IMR-90 (cell line): ENCODE results near the gene CLEC4M. TPM values are rescaled to one million over a fixed set of nuclear protein-coding genes. Genes with fewer than 3 reads are reported as not detected.
A peak's percentile ranks its signal among the peaks of the same experiment; 100 is the strongest.

Source experiments
- ATAC-seq: fragments of 200-7000 bp; cut with Tn5 transposase; 2 replicates; pipeline ENCODE4 v1.9.1; 2020; ENCODE audit warnings: low read depth, mild to moderate bottlenecking, moderate library complexity
- BruUV-seq: library from RNA; stranded (reverse); fragments of 400-500 nt; replicated peaks from 2 replicates; lab custom pipeline; 2021; lab: Mats Ljungman, UMichigan
- CTCF ChIA-PET: fragments of 300-600 bp; formaldehyde crosslinking; extraction: SDS; loops from one replicate; lab custom pipeline; 2021; ENCODE audit warnings: antibody characterized with exemption; lab: Yijun Ruan, JAX
- POLR2A ChIA-PET: fragments of 300-600 bp; sonication (Branson Sonifier 250); formaldehyde crosslinking; loops from one replicate; lab custom pipeline; 2022; ENCODE audit warnings: antibody characterized with exemption; ENCODE audit not compliant: unreplicated experiment; lab: Charles Lee
- DNase-seq: peaks from one replicate; pipeline ENCODE4 v3.0.0; 2013
- H2AFZ ChIP-seq: replicated peaks from 2 replicates; pipeline ENCODE3; 2013; ENCODE audit warnings: low read length, mild to moderate bottlenecking; ENCODE audit not compliant: poor library complexity
- H2AK5ac ChIP-seq: 2 replicates; pipeline ENCODE4 v1.6.1; 2013; ENCODE audit warnings: low read depth, low read length, inconsistent platforms
- H2AK9ac ChIP-seq: replicated peaks from 2 replicates; pipeline ENCODE3; 2013; ENCODE audit warnings: mild to moderate bottlenecking, low read depth, low read length, moderate library complexity; ENCODE audit not compliant: poor library complexity
- H2BK120ac ChIP-seq: 2 replicates; pipeline ENCODE4 v1.6.1; 2013; ENCODE audit warnings: low read depth, low read length, inconsistent platforms
- H2BK15ac ChIP-seq: 3 replicates; pipeline ENCODE4 v1.6.1; 2013; ENCODE audit warnings: low read depth, low read length, inconsistent platforms
- H2BK20ac ChIP-seq: 2 replicates; pipeline ENCODE4 v1.6.1; 2013; ENCODE audit warnings: low read depth, mild to moderate bottlenecking, inconsistent platforms, low read length, moderate library complexity
- H2BK5ac ChIP-seq: 2 replicates; pipeline ENCODE4 v1.6.1; 2013; ENCODE audit warnings: mild to moderate bottlenecking, low read depth, low read length, inconsistent platforms; ENCODE audit not compliant: poor library complexity, severe bottlenecking
- H3K14ac ChIP-seq: replicated peaks from 2 replicates; pipeline ENCODE4 v1.6.1; 2013; ENCODE audit warnings: low read depth, low read length, inconsistent platforms
- H3K18ac ChIP-seq: 2 replicates; pipeline ENCODE4 v1.6.1; 2013; ENCODE audit warnings: low read depth, low read length, control low read depth
- H3K23ac ChIP-seq: 2 replicates; pipeline ENCODE4 v1.6.1; 2013; ENCODE audit warnings: low read depth, low read length, inconsistent platforms
- H3K27ac ChIP-seq: 2 replicates; pipeline ENCODE4 v1.5.1; 2013; ENCODE audit warnings: mild to moderate bottlenecking, control low read depth, low read length; ENCODE audit not compliant: insufficient read depth
- H3K27me3 ChIP-seq: 2 replicates; pipeline ENCODE4 v1.6.1; 2013; ENCODE audit warnings: low read length; ENCODE audit not compliant: control insufficient read depth, insufficient read depth
- H3K36me3 ChIP-seq: 2 replicates; pipeline ENCODE4 v1.6.1; 2013; ENCODE audit warnings: low read length, mixed read lengths; ENCODE audit not compliant: control insufficient read depth, insufficient read depth
- H3K4ac ChIP-seq: 2 replicates; pipeline ENCODE4 v1.6.1; 2013; ENCODE audit warnings: low read depth, low read length, inconsistent platforms
- H3K4me1 ChIP-seq: 2 replicates; pipeline ENCODE4 v1.6.1; 2013; ENCODE audit warnings: low read length, mixed read lengths; ENCODE audit not compliant: control insufficient read depth, insufficient read depth
- H3K4me2 ChIP-seq: 2 replicates; pipeline ENCODE4 v1.6.1; 2013; ENCODE audit warnings: low read depth, mild to moderate bottlenecking, control low read depth, low read length, moderate library complexity
- H3K4me3 ChIP-seq: 2 replicates; pipeline ENCODE4 v1.5.1; 2013; ENCODE audit warnings: low read depth, mild to moderate bottlenecking, control low read depth, low read length, moderate library complexity; ENCODE audit not compliant: insufficient read depth
- H3K56ac ChIP-seq: 2 replicates; pipeline ENCODE4 v1.6.1; 2013; ENCODE audit warnings: low read length, inconsistent platforms; ENCODE audit not compliant: insufficient read depth; ENCODE audit errors: extremely low read depth
- H3K79me1 ChIP-seq, 2 experiments: 2 replicates each; pipeline ENCODE4 v1.6.1; 2013; ENCODE audit warnings: low read length in 2 of 2, inconsistent platforms in 1 of 2, low read depth in 1 of 2
- H3K9ac ChIP-seq: 2 replicates; pipeline ENCODE4 v1.6.1; 2013; ENCODE audit warnings: low read depth, low read length, control low read depth
- H3K9me1 ChIP-seq: 2 replicates; pipeline ENCODE4 v1.6.1; 2013; ENCODE audit warnings: low read length, inconsistent platforms; ENCODE audit not compliant: insufficient read depth
- H3K9me3 ChIP-seq: 2 replicates; pipeline ENCODE4 v1.6.1; 2013; ENCODE audit warnings: low read length; ENCODE audit not compliant: control insufficient read depth, insufficient read depth
- H4K20me1 ChIP-seq: 2 replicates; pipeline ENCODE4 v1.6.1; 2013; ENCODE audit warnings: low read length, inconsistent platforms; ENCODE audit not compliant: insufficient read depth
- H4K5ac ChIP-seq: 2 replicates; pipeline ENCODE4 v1.6.1; 2013; ENCODE audit warnings: mild to moderate bottlenecking, low read depth, low read length, control low read depth
- H4K8ac ChIP-seq, 2 experiments: 2 replicates each; pipeline ENCODE4 v1.6.1; 2013; ENCODE audit warnings: low read depth in 2 of 2, low read length in 2 of 2, control low read depth in 1 of 2, inconsistent platforms in 1 of 2
- H4K91ac ChIP-seq: 2 replicates; pipeline ENCODE4 v1.6.1; 2013; ENCODE audit warnings: low read depth, low read length, inconsistent platforms; ENCODE audit not compliant: insufficient read depth
- CEBPB ChIP-seq: IDR thresholded peaks from 2 replicates; pipeline ENCODE4 v1.6.1; 2012; ENCODE audit warnings: low read depth, low read length, improper control_type of control experiment
- CHD1 ChIP-seq: IDR thresholded peaks from 2 replicates; pipeline ENCODE4 v1.6.1; 2012; ENCODE audit warnings: low read depth, low read length, improper control_type of control experiment
- MAFK ChIP-seq: IDR thresholded peaks from 2 replicates; pipeline ENCODE4 v1.6.1; 2012; ENCODE audit warnings: low read depth, low read length, improper control_type of control experiment
- MAZ ChIP-seq: IDR thresholded peaks from 2 replicates; pipeline ENCODE4 v1.6.1; 2012; ENCODE audit warnings: low read depth, mild to moderate bottlenecking, low read length, improper control_type of control experiment, moderate library complexity, borderline replicate concordance
- USF2 ChIP-seq: fragments of 150-350 bp; IDR thresholded peaks from 2 replicates; pipeline ENCODE4 v1.6.1; 2017; ENCODE audit warnings: mild to moderate bottlenecking, antibody characterized with exemption, low read length, low read depth
- WGBS, 2 experiments: methylation state at CpG; one replicate each; pipeline versions ENCODE4 v1.1.5 to v1.1.7; 2013; ENCODE audit warnings: missing lambda C conversion rate in 2 of 2; ENCODE audit not compliant: insufficient read length in 1 of 2; ENCODE audit errors: extremely low coverage in 2 of 2; 5-methylcytosine and 5-hydroxymethylcytosine counted together
- dilution Hi-C: fragments of 300-500 bp; cut with HindIII; formaldehyde crosslinking; loops from one replicate; pipeline ENCODE4 v1.14.3; 2018; ENCODE audit warnings: low sequenced_read_pairs; ENCODE audit not compliant: unreplicated experiment
- in situ Hi-C: fragments of 300-500 bp; cut with MboI; formaldehyde crosslinking; loops from 3 replicates; pipeline ENCODE4 v1.14.3; 2019; ENCODE audit warnings: low sequenced_read_pairs, inconsistent platforms, mixed read lengths
- intact Hi-C: fragments of 100-400 bp; cut with micrococcal nuclease; formaldehyde crosslinking; loops from 2 replicates; pipeline ENCODE4 v1.10.0; 2022
- polyA plus RNA-seq, 3 experiments: library from polyadenylated mRNA; depleted of rRNA; stranded (reverse); fragments of >200 nt; gene quantifications; 2 replicates each; pipeline ENCODE4 v1.2.3, GENCODE V29; 2012; ENCODE audit warnings: low replicate concordance in 1 of 3
- total RNA-seq: library from RNA; depleted of rRNA; stranded (reverse); fragments of >200 nt; gene quantifications from 2 replicates; pipeline ENCODE4 v1.2.3, GENCODE V29; 2012

Gene CLEC4M
- total and polyA plus RNA-seq, 2 of the 4 experiments (the other 2 are of a cell fraction): not detected

DNA sequence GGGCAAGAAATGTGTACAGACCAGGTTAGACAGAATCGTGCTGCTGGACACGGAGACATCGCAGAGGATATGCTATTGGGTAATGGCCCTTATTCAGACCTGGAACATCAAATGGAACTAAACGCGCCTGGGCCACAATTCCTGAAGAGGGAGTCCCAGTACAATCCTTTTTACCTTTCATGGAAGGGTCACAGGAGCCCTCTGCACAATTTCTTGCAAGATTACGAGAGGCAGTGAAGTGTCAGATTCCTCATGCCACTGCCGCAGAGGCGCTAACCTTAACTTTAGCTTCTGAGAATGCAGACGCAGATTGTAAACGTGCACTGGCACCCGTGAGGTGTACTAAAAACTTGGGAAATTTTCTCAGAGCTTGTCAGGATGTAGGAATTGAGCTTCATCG, 18.1 kb downstream of the CLEC4M start (continued):
- TF ChIP-seq USF2 (no peak), MAZ (no peak), CHD1 (no peak)

- Histone ChIP-seq H3K4me3 (no peak overlapping the region), H4K20me1 (no peaks in the 10 kb centered on the region), H3K36me3 (no peaks in the 10 kb centered on the region), H3K14ac (no peak overlapping the region), H3K79me1 (no peaks in the 10 kb centered on the region), H3K56ac (no peak overlapping the region), H4K5ac (no peak overlapping the region), H3K18ac (no peak overlapping the region), H2BK15ac (no peak overlapping the region), H3K4me2 (no peak overlapping the region), H2AK9ac (no peak overlapping the region), H3K9me3 (no peaks in the 10 kb centered on the region), H3K27me3 (peaks cover 45% of the 10 kb centered on the region), H2AFZ (no peak overlapping the region), H3K9me1 (no peaks in the 10 kb centered on the region), H2BK5ac (no peak overlapping the region), H2AK5ac (no peak overlapping the region), H2BK20ac (no peak overlapping the region), H3K27ac (no peak overlapping the region), H3K23ac (no peak overlapping the region), H3K4ac (no peak overlapping the region), H4K8ac (no peak overlapping the region), H2BK120ac (no peak overlapping the region), H3K9ac (no peak overlapping the region), H3K4me1 (no peaks in the 10 kb centered on the region), H4K91ac (no peak overlapping the region)
- CTCF ChIA-PET: interaction anchor here (0.7 kb wide), 1 partner anchor 11 kb away, joined by 9 read pairs; no protein-coding TSS in a partner anchor
- peak; percentile 37; the same call in 1 of the 2 replicates for TF ChIP-seq MAFK
- no peak for TF ChIP-seq MAZ
- peak; percentile 86 for TF ChIP-seq CEBPB
- in situ Hi-C loops (no loop called here), dilution Hi-C loops (no loop called here), intact Hi-C loops (no loop called here)
- ATAC-seq (peak; percentile 73), DNase-seq (peak; percentile 72)
- POLR2A ChIA-PET: no interaction called here
- no TSS peak for BruUV-seq
- 43% methylated on average over 2 of the region's 8 CpGs; no CpG with 5 or more reads in 1 of the 2 experiments for WGBS, 2 experiments
These were observed 21.0 kb downstream of the CLEC4M start for GRCh38 chr19:7783991-7784423.
